Mesenchymal stem cell (in vitro differentiated cells and primary cell): ENCODE results near the gene KCTD17.
A peak's percentile ranks its signal among the peaks of the same experiment; 100 is the strongest.

Experiments used
- DNase-seq: peaks from one replicate; pipeline ENCODE4 v3.0.0-alpha.2; 2013
- H2AFZ ChIP-seq: one replicate; pipeline ENCODE4 v1.6.1; 2013; ENCODE audit warnings: low read depth, mild to moderate bottlenecking, control low read depth, inconsistent platforms, low read length, moderate library complexity
- H2AK5ac ChIP-seq: 2 replicates; pipeline ENCODE4 v1.6.1; 2013; ENCODE audit warnings: low read length, moderate library complexity, mild to moderate bottlenecking, inconsistent platforms; ENCODE audit not compliant: severe bottlenecking
- H2BK120ac ChIP-seq: one replicate; pipeline ENCODE4 v1.6.1; 2013; ENCODE audit warnings: low read depth, mild to moderate bottlenecking, inconsistent platforms, low read length, moderate library complexity
- H2BK12ac ChIP-seq, 2 experiments: one replicate each; pipeline ENCODE4 v1.6.1; 2013; ENCODE audit warnings: inconsistent platforms in 2 of 2, low read length in 2 of 2, mild to moderate bottlenecking in 2 of 2, moderate library complexity in 2 of 2, control low read depth in 1 of 2
- H2BK15ac ChIP-seq: one replicate; pipeline ENCODE4 v1.6.1; 2013; ENCODE audit warnings: mild to moderate bottlenecking, low read depth, inconsistent platforms; ENCODE audit not compliant: poor library complexity, severe bottlenecking
- H2BK5ac ChIP-seq: 2 replicates; pipeline ENCODE4 v1.6.1; 2013; ENCODE audit warnings: low read depth, mild to moderate bottlenecking, low read length, control low read depth, inconsistent platforms; ENCODE audit not compliant: poor library complexity, severe bottlenecking
- H3K14ac ChIP-seq, 2 experiments: one replicate each; pipeline ENCODE4 v1.6.1; 2013; ENCODE audit warnings: inconsistent platforms in 2 of 2, low read length in 2 of 2, control low read depth in 1 of 2, mild to moderate bottlenecking in 1 of 2, moderate library complexity in 1 of 2
- H3K18ac ChIP-seq, 2 experiments: one replicate each; pipeline ENCODE4 v1.6.1; 2013; ENCODE audit warnings: inconsistent platforms in 2 of 2, low read length in 2 of 2, control low read depth in 1 of 2, low read depth in 1 of 2, mild to moderate bottlenecking in 1 of 2
- H3K23ac ChIP-seq, 2 experiments: one replicate each; pipeline ENCODE4 v1.6.1; 2013; ENCODE audit warnings: inconsistent platforms in 2 of 2, low read length in 2 of 2, mild to moderate bottlenecking in 2 of 2, moderate library complexity in 2 of 2, control low read depth in 1 of 2
- H3K27ac ChIP-seq: 2 replicates; pipeline ENCODE4 v1.5.1; 2013; ENCODE audit warnings: mild to moderate bottlenecking, moderate library complexity, low read length, control low read depth, inconsistent platforms; ENCODE audit not compliant: poor library complexity, severe bottlenecking
- H3K27me3 ChIP-seq, 2 experiments: 2 replicates each; pipeline versions ENCODE4 v1.6.1 to v1.7.0; 2013; ENCODE audit warnings: low read length in 2 of 2, mild to moderate bottlenecking in 2 of 2, moderate library complexity in 2 of 2, control low read depth in 1 of 2, inconsistent platforms in 1 of 2; ENCODE audit not compliant: control insufficient read depth in 1 of 2, insufficient read depth in 1 of 2
- H3K36me3 ChIP-seq, 2 experiments: 2 replicates each; pipeline versions ENCODE4 v1.6.1 to v1.7.0; 2013; ENCODE audit warnings: low read length in 2 of 2, control low read depth in 1 of 2, inconsistent platforms in 1 of 2, low read depth in 1 of 2, mild to moderate bottlenecking in 1 of 2; ENCODE audit not compliant: insufficient read depth in 2 of 2, control insufficient read depth in 1 of 2
- H3K4ac ChIP-seq, 2 experiments: one replicate each; pipeline ENCODE4 v1.6.1; 2013; ENCODE audit warnings: inconsistent platforms in 2 of 2, low read length in 2 of 2, mild to moderate bottlenecking in 2 of 2, moderate library complexity in 2 of 2, control low read depth in 1 of 2, low read depth in 1 of 2
- H3K4me1 ChIP-seq: 2 replicates; pipeline ENCODE4 v1.6.1; 2013; ENCODE audit warnings: low read depth, low read length, control low read depth; ENCODE audit not compliant: control insufficient read depth, insufficient read depth
- H3K4me2 ChIP-seq: 2 replicates; pipeline ENCODE4 v1.6.1; 2013; ENCODE audit warnings: low read length, mild to moderate bottlenecking, inconsistent platforms; ENCODE audit not compliant: poor library complexity, severe bottlenecking
- H3K4me3 ChIP-seq, 2 experiments: 2 replicates each; pipeline versions ENCODE4 v1.5.1 to v1.7.0; 2013; ENCODE audit warnings: low read length in 2 of 2, mild to moderate bottlenecking in 2 of 2, control low read depth in 1 of 2, low read depth in 1 of 2; ENCODE audit not compliant: insufficient read depth in 1 of 2
- H3K79me1 ChIP-seq: replicated peaks from 2 replicates; pipeline ENCODE4 v1.6.1; 2013; ENCODE audit warnings: mild to moderate bottlenecking, control low read depth, low read length, inconsistent platforms; ENCODE audit not compliant: poor library complexity, severe bottlenecking
- H3K9ac ChIP-seq: 2 replicates; pipeline ENCODE4 v1.7.0; 2013; ENCODE audit warnings: mild to moderate bottlenecking, low read length, moderate library complexity
- H3K9me3 ChIP-seq: 2 replicates; pipeline ENCODE4 v1.7.0; 2013; ENCODE audit warnings: mild to moderate bottlenecking, low read length; ENCODE audit not compliant: control insufficient read depth
- H4K8ac ChIP-seq: one replicate; pipeline ENCODE4 v1.6.1; 2013; ENCODE audit warnings: inconsistent platforms, mild to moderate bottlenecking, low read length, moderate library complexity
- H4K91ac ChIP-seq: one replicate; pipeline ENCODE4 v1.6.1; 2013; ENCODE audit warnings: mild to moderate bottlenecking, low read length, inconsistent platforms
- WGBS: methylation state at CpG from one replicate; pipeline ENCODE4 v1.1.7; 2013; ENCODE audit warnings: mixed read lengths; 5-methylcytosine and 5-hydroxymethylcytosine counted together

The KCTD17 gene

GRCh38 chr22:37060801-37061610 lies 9.5 kb downstream of the KCTD17 start:
- Histone ChIP-seq H4K8ac (no peak overlapping the region), H2AK5ac (no peak overlapping the region), H3K4ac (no peak overlapping the region), H3K14ac (no peak overlapping the region), H3K4me1 (no peaks in the 10 kb centered on the region), H2AFZ (no peak overlapping the region), H3K23ac (no peak overlapping the region), H3K9ac (no peak overlapping the region), H3K36me3 (peaks cover 44 to 72% of the 10 kb centered on the region in 2 experiments), H3K4me3 (peak overlapping the region in 1 of 2 experiments; percentile 5), H2BK120ac (no peak overlapping the region), H2BK5ac (no peak overlapping the region), H3K4me2 (no peak overlapping the region), H3K18ac (no peak overlapping the region), H3K27me3 (peaks cover 0 to 4% of the 10 kb centered on the region in 2 experiments), H3K79me1 (no peaks in the 10 kb centered on the region), H3K9me3 (no peaks in the 10 kb centered on the region), H4K91ac (no peak overlapping the region), H3K27ac (no peak overlapping the region), H2BK15ac (no peak overlapping the region), H2BK12ac (no peak overlapping the region)
- no peak for DNase-seq
- 93% methylated on average over 22 of the region's 28 CpGs for WGBS

- H4K91ac ChIP-seq = no peak overlapping the region
- H2AFZ ChIP-seq = no peak overlapping the region
- H3K9ac ChIP-seq = no peak overlapping the region
- WGBS = 94% methylated on average over 4 of the region's 10 CpGs
- H3K4me2 ChIP-seq = no peak overlapping the region
- no peak overlapping the region for H3K4me3 ChIP-seq
- H3K27me3 ChIP-seq = peaks cover 6 to 9% of the 10 kb centered on the region in 2 experiments
- no peak overlapping the region for H3K23ac ChIP-seq
- no peak for DNase-seq
- no peak overlapping the region for H2BK120ac ChIP-seq
- no peak overlapping the region for H2BK5ac ChIP-seq
- H3K79me1 ChIP-seq = no peaks in the 10 kb centered on the region
- no peak overlapping the region for H3K4ac ChIP-seq
- H3K27ac ChIP-seq = no peak overlapping the region
- no peak overlapping the region for H2AK5ac ChIP-seq
- no peak overlapping the region for H3K14ac ChIP-seq
- no peak overlapping the region for H3K18ac ChIP-seq
- no peak overlapping the region for H4K8ac ChIP-seq
- H3K36me3 ChIP-seq = peaks cover 36 to 64% of the 10 kb centered on the region in 2 experiments
- H2BK15ac ChIP-seq = no peak overlapping the region
- no peaks in the 10 kb centered on the region for H3K9me3 ChIP-seq
- H3K4me1 ChIP-seq = no peaks in the 10 kb centered on the region
- H2BK12ac ChIP-seq = no peak overlapping the region
Observed at GRCh38 chr22:37061611-37062375, 10.3 kb downstream of the KCTD17 start.

DNA sequence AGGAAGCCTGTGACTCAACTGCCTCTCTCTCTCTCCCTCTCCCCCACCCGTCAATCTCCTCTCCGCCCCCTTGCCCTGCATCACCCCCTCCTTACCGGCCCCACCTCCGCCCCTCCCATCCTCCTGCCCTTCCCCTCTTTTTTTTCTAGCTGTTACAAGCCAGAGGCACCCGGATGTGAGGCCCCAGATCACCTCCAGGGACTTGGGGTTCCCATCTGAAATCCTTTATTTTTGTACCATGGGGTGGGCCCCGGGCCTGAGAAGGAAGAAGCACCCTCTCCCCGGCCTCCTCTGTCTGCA lies 10.8 kb downstream of the KCTD17 start:
- Histone ChIP-seq H3K14ac (no peak overlapping the region), H3K9ac (no peak overlapping the region), H2BK5ac (no peak overlapping the region), H3K9me3 (no peaks in the 10 kb centered on the region), H3K79me1 (no peaks in the 10 kb centered on the region), H4K91ac (no peak overlapping the region), H2BK120ac (no peak overlapping the region), H3K27ac (no peak overlapping the region), H3K4ac (no peak overlapping the region), H3K4me2 (no peak overlapping the region), H2BK12ac (no peak overlapping the region), H2AK5ac (no peak overlapping the region), H4K8ac (no peak overlapping the region), H3K27me3 (peaks cover 9 to 11% of the 10 kb centered on the region in 2 experiments), H3K4me1 (no peaks in the 10 kb centered on the region), H3K4me3 (no peak overlapping the region), H2BK15ac (no peak overlapping the region), H2AFZ (no peak overlapping the region), H3K18ac (no peak overlapping the region), H3K36me3 (peaks cover 31 to 59% of the 10 kb centered on the region in 2 experiments), H3K23ac (no peak overlapping the region)
- 73% methylated on average over 7 of the region's 7 CpGs for WGBS
- DNase-seq = no peak

DNA sequence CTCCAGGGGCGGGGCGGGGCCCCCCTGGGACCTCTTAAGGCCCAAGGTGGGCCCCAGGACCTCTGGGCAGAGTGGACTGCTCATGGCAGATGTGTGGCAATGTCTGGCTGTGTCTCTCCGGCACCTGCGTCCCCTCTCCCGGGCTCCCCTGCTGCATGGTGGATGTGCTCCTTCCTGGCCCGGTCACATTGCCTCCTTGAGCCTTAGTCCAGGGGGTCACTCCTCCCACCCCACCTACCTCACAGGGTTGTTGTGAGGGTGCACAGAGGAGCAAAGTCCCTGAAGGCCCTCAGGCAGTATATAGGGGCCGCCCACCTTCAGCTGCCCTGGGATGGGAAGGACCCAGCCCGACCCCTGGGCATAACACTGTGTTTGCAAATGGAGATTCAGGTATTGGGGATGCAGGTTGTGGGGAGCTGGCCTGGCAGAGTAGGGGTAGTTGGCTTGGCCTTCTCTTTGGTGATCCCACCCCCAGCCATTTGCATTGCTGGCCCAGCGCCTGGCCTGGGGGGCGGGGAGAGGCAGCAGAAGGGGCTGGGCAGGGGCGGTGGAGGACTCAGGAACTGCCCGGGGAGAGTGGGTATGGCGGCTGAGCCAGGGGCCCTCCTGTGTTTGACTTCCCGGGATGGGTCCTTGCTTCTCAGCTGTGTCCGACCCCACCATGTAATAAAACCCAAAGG lies 11.3 kb downstream of the KCTD17 start:
- H3K23ac ChIP-seq = no peak overlapping the region
- H3K36me3 ChIP-seq = peaks cover 26 to 54% of the 10 kb centered on the region in 2 experiments
- H2BK120ac ChIP-seq = no peak overlapping the region
- no peak overlapping the region for H3K9ac ChIP-seq
- no peak overlapping the region for H3K4ac ChIP-seq
- H3K27ac ChIP-seq = no peak overlapping the region
- no peaks in the 10 kb centered on the region for H3K4me1 ChIP-seq
- H3K18ac ChIP-seq = no peak overlapping the region
- no peak overlapping the region for H4K91ac ChIP-seq
- H2BK12ac ChIP-seq = no peak overlapping the region
- peaks cover 14 to 16% of the 10 kb centered on the region in 2 experiments for H3K27me3 ChIP-seq
- H2BK5ac ChIP-seq = no peak overlapping the region
- no peak overlapping the region for H3K4me2 ChIP-seq
- no peak overlapping the region for H3K14ac ChIP-seq
- H3K79me1 ChIP-seq = no peaks in the 10 kb centered on the region
- no peak overlapping the region for H2BK15ac ChIP-seq
- H3K4me3 ChIP-seq = no peak overlapping the region
- no peaks in the 10 kb centered on the region for H3K9me3 ChIP-seq
- no peak for DNase-seq
- no peak overlapping the region for H2AK5ac ChIP-seq
- no peak overlapping the region for H4K8ac ChIP-seq
- WGBS = 82% methylated on average over 12 of the region's 15 CpGs
- no peak overlapping the region for H2AFZ ChIP-seq
